ENCODE measurements around the gene EDIL3.

Gene EDIL3

GRCh38 chr5:84218546-84218945 lies 166.1 kb downstream of the EDIL3 start:
- in situ Hi-C loops (cut with MboI; ENCODE audit: low sequenced_read_pairs, unreplicated experiment) = no loop called here
- no peak for TF ChIP-seq CTCF (IDR thresholded peaks at IDR 0.05; ENCODE audit: borderline replicate concordance, control extremely low read depth, extremely low read depth, insufficient read depth, missing control alignments)
- no peak for DNase-seq (ENCODE audit: low spot score)

GRCh38 chr5:84215521-84215920 lies 169.2 kb downstream of the EDIL3 start:
- no peak for TF ChIP-seq CTCF (IDR thresholded peaks at IDR 0.05; ENCODE audit: borderline replicate concordance, control extremely low read depth, extremely low read depth, insufficient read depth, missing control alignments)
- DNase-seq (ENCODE audit: low spot score) = no peak
- in situ Hi-C loops (cut with MboI; ENCODE audit: low sequenced_read_pairs, unreplicated experiment) = no loop called here

GRCh38 chr5:84213861-84214260 lies 170.8 kb downstream of the EDIL3 start:
- in situ Hi-C loops (cut with MboI; ENCODE audit: low sequenced_read_pairs, unreplicated experiment) = no loop called here
- no peak for TF ChIP-seq CTCF (IDR thresholded peaks at IDR 0.05; ENCODE audit: borderline replicate concordance, control extremely low read depth, extremely low read depth, insufficient read depth, missing control alignments)
- no peak for DNase-seq (ENCODE audit: low spot score)

GRCh38 chr5:84213212-84213611 lies 171.5 kb downstream of the EDIL3 start:
- in situ Hi-C loops (cut with MboI; ENCODE audit: low sequenced_read_pairs, unreplicated experiment) = no loop called here
- no peak for DNase-seq (ENCODE audit: low spot score)
- no peak for TF ChIP-seq CTCF (IDR thresholded peaks at IDR 0.05; ENCODE audit: borderline replicate concordance, control extremely low read depth, extremely low read depth, insufficient read depth, missing control alignments)

- DNase-seq (ENCODE audit: low spot score) = no peak
- in situ Hi-C loops (cut with MboI; ENCODE audit: low sequenced_read_pairs, unreplicated experiment) = no loop called here
- no peak for TF ChIP-seq CTCF (IDR thresholded peaks at IDR 0.05; ENCODE audit: borderline replicate concordance, control extremely low read depth, extremely low read depth, insufficient read depth, missing control alignments)
Observed at GRCh38 chr5:84204772-84205171, 179.9 kb downstream of the EDIL3 start.

- no peak for DNase-seq (ENCODE audit: low spot score)
- in situ Hi-C loops (cut with MboI; ENCODE audit: low sequenced_read_pairs, unreplicated experiment) = no loop called here
- TF ChIP-seq CTCF (IDR thresholded peaks at IDR 0.05; ENCODE audit: borderline replicate concordance, control extremely low read depth, extremely low read depth, insufficient read depth, missing control alignments) = no peak
Observed at GRCh38 chr5:84202136-84202535, 182.5 kb downstream of the EDIL3 start.

- in situ Hi-C loops (cut with MboI; ENCODE audit: low sequenced_read_pairs, unreplicated experiment) = no loop called here
Observed at GRCh38 chr5:84197538-84197937, 187.1 kb downstream of the EDIL3 start.

More at GRCh38 chr5:84197538-84197937, 187.1 kb downstream of the EDIL3 start:
- TF ChIP-seq CTCF (IDR thresholded peaks at IDR 0.05; ENCODE audit: borderline replicate concordance, control extremely low read depth, extremely low read depth, insufficient read depth, missing control alignments) = no peak
- DNase-seq (ENCODE audit: low spot score) = no peak

All from GM13976 (cell line).